Measurements from ENCODE around the gene LIMD2. TPM values are rescaled to one million over a fixed set of nuclear protein-coding genes. Genes with fewer than 3 reads are reported as not detected.

LIMD2 gene
- total and polyA plus RNA-seq, 2 of the 8 experiments (the other 6 are each of a cell fraction or from before 2014, with no cell fraction given) = 72.0 to 77.2 TPM

- H3K9me3 ChIP-seq (ENCODE audit: insufficient read depth in 2 of 2, low read depth in 1 of 2, low read length in 1 of 2) = no peaks in the 10 kb centered on the region
- peaks cover 4 to 9% of the 10 kb centered on the region in 2 experiments for H4K20me1 ChIP-seq (replicated peaks in 1 of 2; ENCODE audit: control insufficient read depth in 1 of 2, insufficient read depth in 2 of 2, low read length in 2 of 2)
- no peak overlapping the region; the same call in 1 of the 2 replicates for H3K27ac ChIP-seq (ENCODE audit: low read depth, low read length)
- no peak overlapping the region for H2AK5ac ChIP-seq (ENCODE audit: low read depth, low read length)
- peaks cover 0 to 5% (median 0%) of the 10 kb centered on the region in 4 experiments; a peak in 3 of 7 replicates for H3K27me3 ChIP-seq (replicated peaks in 1 of 4; ENCODE audit: control insufficient read depth in 3 of 4, extremely low read depth in 1 of 4, insufficient read depth in 3 of 4, low read length in 3 of 4)
- no peak overlapping the region; the same call in 1 of the 2 replicates for H4K8ac ChIP-seq (ENCODE audit: extremely low read depth, insufficient read depth, low read length)
- no peak overlapping the region for H3K14ac ChIP-seq (ENCODE audit: insufficient read length)
- no peak overlapping the region for H3K4ac ChIP-seq (replicated peaks; ENCODE audit: insufficient read length, low read depth, low read length)
- 0 out of 2 replicates have a peak, but pooled peaks cover 3% of the 10 kb centered on the region for H3K79me1 ChIP-seq (ENCODE audit: low read depth, low read length)
- H3K4me3 ChIP-seq (ENCODE audit: extremely low read depth in 1 of 4, insufficient read depth in 2 of 4, low read depth in 3 of 4, low read length in 4 of 4) = no peak overlapping the region
- H4K5ac ChIP-seq (ENCODE audit: insufficient read length, low read depth, low read length) = no peak overlapping the region
- no peak overlapping the region for H3K4me2 ChIP-seq (ENCODE audit: insufficient read depth in 1 of 2, low read depth in 2 of 2, low read length in 2 of 2)
- H2BK12ac ChIP-seq (ENCODE audit: low read depth, low read length) = no peak overlapping the region
- CTCF ChIA-PET (ENCODE audit: partially characterized antibody) = no interaction called here
- no peaks in the 10 kb centered on the region; a peak in 1 of 4 replicates for H3K79me2 ChIP-seq (ENCODE audit: control insufficient read depth in 1 of 2, insufficient read depth in 2 of 2, low read length in 2 of 2)
- H2BK120ac ChIP-seq (replicated peaks; ENCODE audit: low read depth, low read length) = no peak overlapping the region
- peaks cover 9% of the 10 kb centered on the region; the same call in 1 of the 2 replicates for H3K23me2 ChIP-seq (ENCODE audit: low read depth, low read length)
- no peak overlapping the region for H3K18ac ChIP-seq (ENCODE audit: extremely low read depth, low read length)
- no peak overlapping the region for H2AFZ ChIP-seq (ENCODE audit: low read length)
- DNase-seq (ENCODE audit: low read depth in 1 of 2, low spot score in 2 of 2) (no peak), FAIRE-seq (no peak)
- POLR2A ChIA-PET (ENCODE audit: partially characterized antibody) = interaction anchor here (0.9 to 1.3 kb wide), 2 partner anchors 9 to 16 kb away, joined by 3 to 4 read pairs; no protein-coding TSS in a partner anchor
- no peak overlapping the region for H4K91ac ChIP-seq (replicated peaks; ENCODE audit: insufficient read length, low read length)
- H2BK20ac ChIP-seq (ENCODE audit: low read length) = no peak overlapping the region
- peaks cover 3 to 14% (median 7%) of the 10 kb centered on the region in 4 experiments; a peak in 6 of 7 replicates for H3K4me1 ChIP-seq (replicated peaks in 1 of 4; ENCODE audit: control insufficient read depth in 3 of 4, insufficient read depth in 4 of 4, low read length in 3 of 4)
- peaks cover 2 to 11% (median 6%) of the 10 kb centered on the region in 4 experiments; a peak in 5 of 8 replicates for H3K36me3 ChIP-seq (ENCODE audit: control insufficient read depth in 2 of 4, insufficient read depth in 4 of 4, low read length in 3 of 4)
- H2BK15ac ChIP-seq (ENCODE audit: low read length) = no peak overlapping the region
- WGBS, 2 experiments (ENCODE audit: extremely low coverage in 1 of 2, insufficient coverage in 1 of 2, insufficient read length in 1 of 2, insufficient replicate concordance in 2 of 2, low coverage in 1 of 2, low lambda C conversion rate in 2 of 2, missing lambda C conversion rate in 1 of 2) = 89% methylated on average over 5 of the region's 11 CpGs; no CpG with 5 or more reads in 1 of the 2 experiments
- H3K9ac ChIP-seq (replicated peaks in 1 of 4; ENCODE audit: extremely low read depth in 1 of 4, low read depth in 3 of 4, low read length in 3 of 4) = no peak overlapping the region
- no peak overlapping the region; the same call in 1 of the 2 replicates for H2BK5ac ChIP-seq (ENCODE audit: low read depth, low read length)
- no peak overlapping the region for H3K56ac ChIP-seq (replicated peaks; ENCODE audit: insufficient read length, low read depth, low read length)
- no peak overlapping the region for H3K23ac ChIP-seq (ENCODE audit: insufficient read length)
- TF ChIP-seq, protein P1, sequence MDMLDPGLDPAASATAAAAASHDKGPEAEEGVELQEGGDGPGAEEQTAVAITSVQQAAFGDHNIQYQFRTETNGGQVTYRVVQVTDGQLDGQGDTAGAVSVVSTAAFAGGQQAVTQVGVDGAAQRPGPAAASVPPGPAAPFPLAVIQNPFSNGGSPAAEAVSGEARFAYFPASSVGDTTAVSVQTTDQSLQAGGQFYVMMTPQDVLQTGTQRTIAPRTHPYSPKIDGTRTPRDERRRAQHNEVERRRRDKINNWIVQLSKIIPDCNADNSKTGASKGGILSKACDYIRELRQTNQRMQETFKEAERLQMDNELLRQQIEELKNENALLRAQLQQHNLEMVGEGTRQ (IDR thresholded peaks at IDR 0.05; ENCODE audit: low read length) = no peak
- TF ChIP-seq SIN3A (conservative IDR thresholded peaks at IDR 0.05 in 1 of 2, IDR thresholded peaks at IDR 0.05 in 1 of 2; ENCODE audit: low read depth in 1 of 2, low read length in 2 of 2) = no peak
- no peak for TF ChIP-seq RBBP5 (IDR thresholded peaks at IDR 0.05; ENCODE audit: borderline replicate concordance, low read depth, low read length)
- no peak for TF ChIP-seq CHD2 (IDR thresholded peaks at IDR 0.05; ENCODE audit: low read length)
- no peak for TF ChIP-seq MAX (IDR thresholded peaks at IDR 0.05)
- no peak for TF ChIP-seq GABPA (IDR thresholded peaks at IDR 0.05; ENCODE audit: borderline replicate concordance, insufficient read depth, low read length)
- no peak for TF ChIP-seq BCL11A (IDR thresholded peaks at IDR 0.05; ENCODE audit: low read depth in 2 of 2, low read length in 2 of 2)
- TF ChIP-seq KDM1A (IDR thresholded peaks at IDR 0.05; ENCODE audit: borderline replicate concordance, low read length) = no peak
- TF ChIP-seq TAF7 (optimal IDR thresholded peaks at IDR 0.05; ENCODE audit: borderline replicate concordance, low read depth, low read length) = no peak
- no peak for TF ChIP-seq JUN (IDR thresholded peaks at IDR 0.05; ENCODE audit: low read depth, low read length)
- no peak for TF ChIP-seq JUND (IDR thresholded peaks at IDR 0.05; ENCODE audit: low read length)
These were observed 4.3 kb upstream of the LIMD2 start for GRCh38 chr17:63704259-63704576.
